Neural progenitor cell (in vitro differentiated cells): ENCODE measurements around the gene KIF5B. TPM values are rescaled to one million over a fixed set of nuclear protein-coding genes. Genes with fewer than 3 reads are reported as not detected.
"Not testable (repeated sequence)": the region's sequence is repeated elsewhere in the genome, so short reads cannot be mapped to it uniquely, and the experiment has no call there.

Experiments
- DNase-seq: peaks from one replicate; pipeline ENCODE4 v3.0.0-alpha.2; 2016; ENCODE audit warnings: low spot score
- H2AFZ ChIP-seq: fragments of 200-600 bp; sonication (generic); replicated peaks from 2 replicates; pipeline ENCODE4 v1.6.1; 2016; ENCODE audit warnings: antibody characterized with exemption
- H3F3A ChIP-seq: fragments of 200-600 bp; sonication (generic); 2 replicates; pipeline ENCODE4 v1.6.1; 2016; ENCODE audit warnings: antibody characterized with exemption, low read depth
- H3K27ac ChIP-seq: fragments of 200-600 bp; sonication (generic); 2 replicates; pipeline ENCODE4 v1.5.1; 2016; ENCODE audit warnings: mild to moderate bottlenecking
- H3K27me3 ChIP-seq: fragments of 200-600 bp; sonication (generic); 2 replicates; pipeline ENCODE4 v1.6.1; 2016; ENCODE audit warnings: mild to moderate bottlenecking, moderate library complexity
- H3K36me3 ChIP-seq: fragments of 200-600 bp; sonication (generic); 2 replicates; pipeline ENCODE4 v1.5.1; 2016
- H3K4me1 ChIP-seq: fragments of 200-600 bp; sonication (generic); 2 replicates; pipeline ENCODE4 v1.6.1; 2016; ENCODE audit warnings: mixed run types
- H3K4me2 ChIP-seq: fragments of 200-600 bp; sonication (generic); 2 replicates; pipeline ENCODE4 v1.6.1; 2016
- H3K4me3 ChIP-seq: fragments of 200-600 bp; sonication (generic); 2 replicates; pipeline ENCODE4 v1.5.1; 2016
- H3K79me2 ChIP-seq: fragments of 200-600 bp; sonication (generic); 2 replicates; pipeline ENCODE4 v1.6.1; 2016; ENCODE audit warnings: low read depth
- H3K9ac ChIP-seq: fragments of 200-600 bp; sonication (generic); 2 replicates; pipeline ENCODE4 v1.6.1; 2016
- H3K9me3 ChIP-seq: fragments of 200-600 bp; sonication (generic); 2 replicates; pipeline ENCODE4 v1.5.1; 2016; ENCODE audit warnings: low read depth
- H4K20me1 ChIP-seq: fragments of 200-600 bp; sonication (generic); 2 replicates; pipeline ENCODE4 v1.6.1; 2016; ENCODE audit warnings: low read depth
- H3K27ac Mint-ChIP-seq: 3 replicates; pipeline ENCODE4 v1.8.0; 2021; ENCODE audit warnings: mixed read lengths
- H3K27me3 Mint-ChIP-seq: 2 replicates; pipeline ENCODE4 v1.8.0; 2022; ENCODE audit warnings: low read depth, mild to moderate bottlenecking, inconsistent platforms, moderate library complexity, mixed read lengths; ENCODE audit not compliant: insufficient read depth
- H3K36me3 Mint-ChIP-seq: 3 replicates; pipeline ENCODE4 v1.8.0; 2021; ENCODE audit warnings: mixed read lengths
- H3K4me1 Mint-ChIP-seq: 3 replicates; pipeline ENCODE4 v1.8.0; 2021; ENCODE audit warnings: mixed read lengths
- H3K4me3 Mint-ChIP-seq: 3 replicates; pipeline ENCODE4 v1.8.0; 2021; ENCODE audit warnings: mild to moderate bottlenecking, moderate library complexity, mixed read lengths
- H3K9me3 Mint-ChIP-seq: 3 replicates; pipeline ENCODE4 v1.8.0; 2020; ENCODE audit warnings: mixed read lengths
- CTCF ChIP-seq: fragments of 200-600 bp; sonication (generic); IDR thresholded peaks from 2 replicates; pipeline ENCODE4 v1.5.1; 2017; ENCODE audit warnings: antibody characterized with exemption, mild to moderate bottlenecking
- EZH2 ChIP-seq: fragments of 200-600 bp; sonication (generic); IDR thresholded peaks from 2 replicates; pipeline ENCODE4 v1.6.1; 2017; ENCODE audit warnings: antibody characterized with exemption, mild to moderate bottlenecking, moderate library complexity
- EZH2phosphoT487 ChIP-seq: fragments of 200-600 bp; sonication (generic); IDR thresholded peaks from 2 replicates; pipeline ENCODE4 v1.6.1; 2017; ENCODE audit warnings: antibody characterized with exemption
- total RNA-seq: library from RNA; depleted of rRNA; stranded (reverse); fragments of >200 nt; gene quantifications from 2 replicates; pipeline ENCODE4 v1.2.3, GENCODE V29; 2015; ENCODE audit warnings: low replicate concordance

Gene KIF5B
- total RNA-seq, 1 donor from 2014 or later = 131 TPM

GRCh38 chr10:31974434-31975124 is 81.6 kb downstream of the KIF5B start:
- DNase-seq = no peak
- Mint-ChIP-seq H3K4me3 (no peak overlapping the region), H3K9me3 (peaks cover 3% of the 10 kb centered on the region), H3K27me3 (no peaks in the 10 kb centered on the region), H3K36me3 (peaks cover 4% of the 10 kb centered on the region), H3K27ac (no peak overlapping the region), H3K4me1 (peaks cover 10% of the 10 kb centered on the region)
- no peaks in the 10 kb centered on the region for H3F3A ChIP-seq
- TF ChIP-seq CTCF (no peak), EZH2 (no peak), EZH2phosphoT487 (no peak)
- H4K20me1 ChIP-seq = no peaks in the 10 kb centered on the region
- no peak overlapping the region for H3K27ac ChIP-seq
- peak overlapping the region; percentile 61 for H2AFZ ChIP-seq
- no peak overlapping the region for H3K9ac ChIP-seq
- H3K27me3 ChIP-seq = no peaks in the 10 kb centered on the region
- no peaks in the 10 kb centered on the region for H3K9me3 ChIP-seq
- no peak overlapping the region for H3K4me3 ChIP-seq
- peaks cover 9% of the 10 kb centered on the region for H3K4me1 ChIP-seq
- H3K36me3 ChIP-seq = no peaks in the 10 kb centered on the region
- H3K79me2 ChIP-seq = no peaks in the 10 kb centered on the region
- H3K4me2 ChIP-seq = peak overlapping the region; percentile 23

GRCh38 chr10:31972519-31973041 is 83.6 kb downstream of the KIF5B start:
- Mint-ChIP-seq H3K27me3 (no peaks in the 10 kb centered on the region), H3K4me3 (no peak overlapping the region), H3K27ac (peak overlapping the region; percentile 54), H3K36me3 (peaks cover 4% of the 10 kb centered on the region), H3K4me1 (peaks cover 8% of the 10 kb centered on the region), H3K9me3 (no peaks in the 10 kb centered on the region)
- DNase-seq = no peak
- H3K27ac ChIP-seq = no peak overlapping the region
- no peaks in the 10 kb centered on the region for H3K36me3 ChIP-seq
- no peaks in the 10 kb centered on the region for H3K9me3 ChIP-seq
- TF ChIP-seq EZH2 = no peak
- TF ChIP-seq EZH2phosphoT487 = no peak
- no peak for TF ChIP-seq CTCF
- H4K20me1 ChIP-seq = no peaks in the 10 kb centered on the region
- H3K4me1 ChIP-seq = peaks cover 9% of the 10 kb centered on the region
- no peak overlapping the region for H2AFZ ChIP-seq
- no peaks in the 10 kb centered on the region for H3F3A ChIP-seq
- no peak overlapping the region for H3K9ac ChIP-seq
- H3K4me2 ChIP-seq = no peak overlapping the region
- no peak overlapping the region for H3K4me3 ChIP-seq
- H3K27me3 ChIP-seq = no peaks in the 10 kb centered on the region
- no peaks in the 10 kb centered on the region for H3K79me2 ChIP-seq

GRCh38 chr10:31969847-31970246 is 86.4 kb downstream of the KIF5B start:
- H3K27me3 ChIP-seq, H3K36me3 Mint-ChIP-seq, H3K4me3 Mint-ChIP-seq, H3K36me3 ChIP-seq, H2AFZ ChIP-seq, H3F3A ChIP-seq, H3K79me2 ChIP-seq, H3K27ac ChIP-seq, H3K27ac Mint-ChIP-seq, H4K20me1 ChIP-seq, H3K9ac ChIP-seq, H3K9me3 ChIP-seq, H3K9me3 Mint-ChIP-seq, H3K27me3 Mint-ChIP-seq, DNase-seq, H3K4me1 Mint-ChIP-seq, H3K4me1 ChIP-seq, H3K4me3 ChIP-seq, H3K4me2 ChIP-seq: not testable (repeated sequence)

- no peak overlapping the region for H3K4me3 Mint-ChIP-seq
Observed at GRCh38 chr10:31963589-31963980, 92.6 kb downstream of the KIF5B start.

More at GRCh38 chr10:31963589-31963980, 92.6 kb downstream of the KIF5B start:
- Histone ChIP-seq H3K4me3 (no peak overlapping the region), H3K4me1 (no peaks in the 10 kb centered on the region), H4K20me1 (no peaks in the 10 kb centered on the region), H3K27me3 (no peaks in the 10 kb centered on the region), H3K4me2 (no peak overlapping the region), H3K36me3 (no peaks in the 10 kb centered on the region), H3K9ac (no peak overlapping the region), H3F3A (no peaks in the 10 kb centered on the region), H3K79me2 (no peaks in the 10 kb centered on the region), H3K27ac (no peak overlapping the region), H3K9me3 (no peaks in the 10 kb centered on the region), H2AFZ (no peak overlapping the region)
- H3K27ac Mint-ChIP-seq = no peak overlapping the region
- H3K27me3 Mint-ChIP-seq = peaks cover 2% of the 10 kb centered on the region
- no peaks in the 10 kb centered on the region for H3K4me1 Mint-ChIP-seq
- H3K36me3 Mint-ChIP-seq = no peaks in the 10 kb centered on the region
- no peak for DNase-seq
- H3K9me3 Mint-ChIP-seq = no peaks in the 10 kb centered on the region
- TF ChIP-seq CTCF (no peak), EZH2phosphoT487 (no peak), EZH2 (no peak)
